NCI-H69 (cell line): ENCODE measurements around the gene ZMIZ1.

Experiments used
- DNase-seq: peaks from one replicate; lab custom pipeline; 2025; lab: John Stamatoyannopoulos, UW

The ZMIZ1 gene

DNA sequence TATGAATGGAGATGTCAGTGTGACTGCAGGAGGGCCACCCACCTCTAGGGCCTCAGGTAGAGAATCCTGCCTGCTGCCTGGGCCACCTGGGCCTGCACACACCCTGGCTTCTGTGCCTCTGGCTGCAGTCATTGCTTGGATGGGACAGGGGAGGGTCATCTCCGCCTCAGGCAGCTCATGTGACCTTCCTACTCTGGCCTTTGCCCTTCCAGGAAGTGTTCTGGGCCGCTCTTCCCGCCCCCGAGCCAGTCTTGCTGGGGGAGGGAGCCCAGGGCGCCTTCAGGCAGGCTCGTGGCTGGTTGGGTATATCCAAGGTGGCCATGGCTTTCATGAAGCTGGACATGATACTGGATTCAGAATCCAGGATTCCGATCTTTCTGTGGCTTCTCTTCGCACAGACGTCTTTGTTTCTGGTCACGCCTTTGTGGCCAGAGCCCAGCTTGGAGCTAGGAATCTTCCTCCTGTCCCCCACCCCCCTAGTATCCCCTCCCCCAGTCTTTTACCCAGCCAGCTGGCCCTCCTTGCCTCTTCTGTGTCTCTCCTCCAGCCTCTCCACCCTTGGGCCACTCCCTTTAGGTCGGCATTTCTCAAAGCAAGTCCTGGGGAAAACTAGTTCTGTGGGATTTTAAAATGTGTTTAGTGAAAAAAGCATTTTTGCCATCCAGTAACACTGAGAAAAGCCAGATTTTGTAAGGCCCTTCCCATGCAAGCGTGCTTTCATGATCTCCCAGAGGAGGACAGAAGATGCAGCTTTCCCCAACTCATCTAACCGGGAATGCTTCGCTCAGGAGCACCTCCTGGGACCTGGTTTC, 119.6 kb downstream of the ZMIZ1 start:
- DNase-seq = no peak

DNA sequence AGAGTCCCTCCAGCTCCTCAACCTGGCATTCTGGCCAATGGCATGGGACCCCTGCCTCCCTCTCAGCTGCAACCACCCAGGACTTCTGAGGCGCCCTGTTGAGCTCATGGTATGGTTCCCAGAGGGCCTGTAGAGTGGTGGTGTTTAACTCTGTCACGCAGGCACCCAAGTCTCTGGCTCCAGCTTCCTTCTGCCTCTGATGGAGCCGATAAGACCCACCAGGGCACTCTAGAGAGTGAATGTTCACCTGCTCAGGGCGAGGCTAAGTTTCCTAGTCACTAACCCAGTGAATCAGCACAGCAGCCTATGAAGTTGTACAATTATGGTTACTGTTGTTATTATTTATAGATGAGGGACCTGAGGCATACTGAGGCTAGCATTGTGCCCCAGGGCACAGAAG, 120.4 kb downstream of the ZMIZ1 start:
- DNase-seq = no peak

DNA sequence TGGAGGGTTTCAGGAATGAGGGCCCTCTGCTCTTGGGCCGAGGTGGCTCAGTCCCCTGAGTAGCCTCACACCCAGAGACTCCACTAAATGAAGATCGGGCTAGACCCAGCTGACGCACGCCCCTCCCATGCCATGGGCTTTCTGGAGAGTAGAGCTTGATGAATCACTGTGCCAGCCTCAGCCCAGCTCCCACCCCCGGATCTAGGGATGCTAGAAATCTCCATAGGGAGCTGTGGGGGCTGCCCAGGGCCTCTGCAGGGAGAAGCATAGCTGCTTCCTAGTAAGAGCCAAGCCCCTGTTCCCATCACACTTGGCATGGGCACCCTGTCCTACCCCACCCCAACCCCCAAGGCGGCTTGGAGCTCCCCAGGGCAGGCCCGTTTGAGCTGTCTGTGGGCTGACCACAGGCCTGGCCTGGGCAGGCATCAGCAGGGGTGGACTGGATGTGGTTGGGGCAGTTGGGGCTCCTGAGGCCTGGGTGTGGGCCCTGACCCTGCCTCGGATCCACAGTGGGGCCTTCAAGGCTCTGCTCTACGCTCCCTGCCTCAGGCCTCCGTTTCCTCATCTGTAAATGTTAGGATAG, 121.2 kb downstream of the ZMIZ1 start:
- DNase-seq = no peak

DNA sequence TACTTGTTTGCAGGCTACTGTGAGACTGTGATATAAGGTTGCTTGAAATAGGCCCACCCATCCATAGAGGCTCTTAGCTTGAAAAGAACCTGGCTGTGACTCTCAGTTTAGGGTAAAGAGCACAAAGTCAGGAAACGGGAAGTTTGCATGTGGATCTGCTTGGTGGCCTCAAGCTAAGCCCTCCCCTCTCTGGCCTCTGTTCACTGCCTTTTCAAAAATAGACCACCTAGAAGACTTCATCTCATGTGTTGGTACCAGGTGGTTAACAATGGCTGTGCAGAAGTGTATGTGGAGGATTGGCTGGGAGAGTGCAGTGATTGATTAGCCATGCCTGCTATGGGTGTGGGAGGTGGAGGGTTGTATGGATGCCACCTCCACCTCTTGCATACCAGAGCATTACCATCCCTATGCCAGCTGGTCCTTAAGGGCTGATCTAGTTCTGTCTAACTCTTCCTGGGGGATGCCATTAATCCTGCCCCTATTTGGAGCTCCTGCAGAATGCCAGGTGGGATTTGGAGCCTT, 122.0 kb downstream of the ZMIZ1 start:
- DNase-seq = no peak

DNA sequence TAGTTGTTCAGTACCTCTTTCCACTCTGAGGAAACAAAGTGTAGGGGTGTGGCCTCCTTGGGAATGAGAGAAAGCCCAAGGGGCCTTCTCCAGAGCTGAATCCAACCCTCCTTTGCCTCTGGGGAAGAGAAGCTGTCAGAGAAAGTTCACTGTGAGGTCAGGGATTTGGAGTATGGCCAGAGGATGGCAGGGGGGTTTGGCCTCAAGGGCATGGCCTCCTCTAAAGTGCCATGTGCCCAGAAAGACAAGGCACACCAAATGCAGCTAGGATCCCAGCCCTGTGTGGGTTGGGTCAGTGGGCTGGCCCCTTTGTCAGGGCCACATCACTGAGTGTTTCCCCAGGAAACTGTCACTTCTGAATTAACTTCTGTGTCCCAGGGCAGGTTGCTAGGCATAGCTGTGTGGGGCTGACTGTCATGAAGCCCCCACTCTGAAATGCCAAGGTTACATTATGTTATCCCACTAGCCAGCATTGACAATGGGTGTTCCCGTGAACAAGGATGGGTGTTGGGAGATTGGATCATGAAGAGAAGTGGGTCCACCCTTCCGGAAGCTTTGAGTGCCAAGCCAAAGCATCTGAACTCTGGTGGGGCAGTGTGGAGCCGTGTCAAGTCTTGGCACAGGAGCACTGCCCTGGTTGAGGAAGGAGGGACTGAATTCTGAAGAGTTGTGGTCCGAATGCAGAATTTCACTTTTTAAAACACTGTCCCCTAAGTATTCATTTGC, 123.3 kb downstream of the ZMIZ1 start:
- peak; percentile 36 for DNase-seq

DNA sequence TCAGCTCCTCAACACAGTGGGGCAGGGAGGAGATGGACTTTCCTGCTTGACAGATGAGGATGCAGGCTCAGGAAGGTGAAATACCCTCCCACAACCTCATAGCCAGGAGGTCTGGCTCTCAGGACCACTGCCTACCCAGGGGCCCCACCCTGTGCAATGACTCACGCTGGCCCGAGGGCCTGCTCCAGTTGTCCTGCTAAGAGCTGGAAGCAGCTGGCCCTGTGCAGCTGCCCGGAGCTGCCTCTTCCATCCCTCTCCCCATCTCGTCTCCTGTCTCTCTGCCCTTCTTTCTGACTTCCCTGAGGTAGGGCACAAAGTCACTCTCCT, 123.9 kb downstream of the ZMIZ1 start:
- DNase-seq = peak; percentile 5

DNA sequence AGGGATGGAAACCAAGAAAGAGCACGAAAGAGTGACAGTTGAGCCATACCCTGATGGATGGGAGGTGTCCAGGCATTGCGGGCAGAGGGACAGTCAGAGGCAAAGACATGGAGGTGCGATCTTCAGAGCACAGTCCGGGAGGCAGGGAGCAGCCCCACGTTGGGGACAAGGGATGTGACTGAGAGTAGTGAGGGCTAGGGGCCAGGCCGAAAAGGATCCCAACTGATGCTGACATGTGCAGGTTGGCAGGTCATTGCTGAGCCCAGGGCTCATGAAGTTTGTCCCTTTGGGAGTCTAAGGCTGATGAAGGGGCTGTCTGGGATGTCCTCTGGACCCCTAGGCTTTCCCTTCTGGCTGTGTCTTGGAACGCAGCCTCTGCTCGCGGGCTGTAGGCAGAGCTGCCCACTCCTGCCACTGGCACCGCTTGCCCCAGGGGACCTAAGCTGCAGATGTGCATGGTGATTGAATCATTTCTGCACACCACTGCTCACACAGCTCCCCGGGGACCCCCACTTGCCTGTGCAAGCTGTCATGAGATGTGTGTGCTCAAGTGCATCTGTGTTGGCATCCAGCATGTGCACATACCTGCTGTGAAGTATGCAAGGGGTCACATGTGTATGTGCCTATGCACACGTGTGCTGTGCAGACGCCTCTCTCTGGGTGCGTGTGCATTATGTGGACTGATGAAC, 125.1 kb downstream of the ZMIZ1 start:
- peak; percentile 38 for DNase-seq

DNA sequence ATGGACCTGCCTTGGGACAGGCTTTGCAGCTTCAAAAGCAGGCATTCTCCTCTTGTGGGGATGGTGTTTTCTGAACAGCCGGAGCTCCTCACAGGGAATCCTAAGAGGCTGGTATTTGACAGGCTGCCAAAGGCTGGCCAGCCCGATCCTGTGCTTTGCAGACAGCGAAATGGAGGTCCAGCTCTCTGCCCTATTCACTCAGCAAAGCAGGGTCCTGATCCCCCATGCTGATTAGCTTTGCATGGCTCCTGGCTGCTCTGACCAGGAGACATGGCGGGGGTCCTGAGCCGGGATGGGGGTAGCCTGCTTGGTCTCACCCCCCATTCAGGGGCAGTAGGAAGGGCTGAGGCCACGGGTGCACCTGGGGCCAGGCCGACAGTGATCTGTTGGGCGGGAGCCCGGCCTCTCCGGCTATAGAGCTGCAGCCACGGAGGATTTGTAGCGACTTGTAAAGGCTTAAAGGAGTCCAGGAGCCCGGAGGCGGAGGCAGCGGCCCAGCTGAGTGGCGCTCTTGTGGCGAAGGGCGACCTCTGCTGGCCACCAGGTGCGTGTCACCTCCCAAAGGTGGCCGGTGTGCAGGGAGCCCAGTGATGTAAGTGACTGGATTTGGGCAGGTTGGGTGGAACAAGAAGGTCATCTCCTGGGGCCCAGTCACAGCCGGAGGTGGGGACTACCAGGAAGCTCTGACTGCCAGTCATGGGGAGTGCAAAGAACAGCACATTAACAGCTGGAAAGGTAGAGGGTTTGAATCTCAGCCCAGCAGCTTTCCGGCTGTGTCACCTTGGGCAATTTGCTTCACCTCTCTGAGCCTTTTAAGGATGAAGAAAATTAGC, 126.5 kb downstream of the ZMIZ1 start:
- DNase-seq = peak; percentile 79

DNA sequence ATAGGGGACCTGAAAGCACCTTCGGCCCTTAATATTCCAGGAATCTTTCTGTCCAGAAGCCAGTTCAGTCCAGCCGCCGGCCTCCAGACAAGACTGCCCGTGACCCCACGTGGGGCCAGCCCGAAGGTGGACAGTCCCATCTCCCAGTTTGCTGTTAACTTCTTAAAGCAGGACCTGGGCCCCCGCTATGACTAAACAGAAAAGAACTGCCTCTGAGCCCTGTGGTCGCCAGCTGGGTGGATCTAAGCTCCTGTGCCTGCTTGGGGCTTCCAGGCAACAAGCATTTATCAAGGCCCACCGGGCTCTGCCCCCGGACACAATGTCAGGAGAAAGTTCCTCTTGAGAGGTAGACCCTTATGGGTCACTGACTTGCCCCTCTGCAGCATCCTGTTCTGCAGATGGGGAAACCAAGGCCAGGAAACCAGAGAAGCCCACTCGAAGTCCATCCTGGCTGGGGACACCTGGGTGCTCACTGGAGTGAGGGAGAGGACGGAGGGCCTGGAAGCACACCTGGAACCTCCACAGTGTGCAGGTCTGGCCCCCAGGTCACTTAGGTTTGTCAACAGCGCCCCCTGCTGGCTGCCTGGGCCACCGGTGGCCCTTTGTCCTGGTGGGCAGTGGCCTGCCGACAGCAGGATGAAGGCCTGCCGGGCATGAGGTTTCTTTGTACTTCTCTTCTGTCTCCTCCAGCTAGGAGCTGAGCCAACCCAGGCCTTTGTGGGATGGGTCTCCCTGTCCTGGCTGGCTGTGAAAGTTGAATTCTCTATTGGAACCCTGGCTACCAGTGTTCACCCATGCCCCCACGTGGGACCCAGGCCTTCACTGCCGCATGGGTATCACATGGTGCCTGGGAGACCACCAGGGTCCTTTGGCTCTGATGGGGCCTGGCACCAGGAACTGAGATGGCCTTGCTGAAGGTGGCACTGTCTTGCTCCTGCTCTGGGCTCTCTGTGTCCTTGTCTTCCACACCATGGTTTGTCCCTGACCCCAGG, 128.0 kb downstream of the ZMIZ1 start:
- peak; percentile 71 for DNase-seq

DNA sequence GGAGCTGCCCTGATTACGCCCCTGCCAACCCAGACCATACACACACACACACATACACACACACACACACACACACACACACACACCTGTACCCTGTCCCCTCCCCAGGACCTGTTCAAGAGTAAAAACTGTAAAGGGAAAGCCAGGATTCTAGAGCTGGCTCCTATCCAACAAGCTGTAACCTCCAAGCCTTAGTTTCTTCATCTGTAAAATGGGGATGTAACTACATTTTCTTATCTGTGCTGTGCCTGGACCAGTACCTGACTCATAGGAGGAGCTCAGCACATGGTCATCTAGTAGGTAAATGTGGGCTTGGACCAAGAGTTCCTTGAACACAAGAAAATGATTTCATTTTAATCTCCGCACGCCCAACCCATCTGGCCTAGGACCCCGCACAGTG, 128.8 kb downstream of the ZMIZ1 start:
- DNase-seq = no peak

DNA sequence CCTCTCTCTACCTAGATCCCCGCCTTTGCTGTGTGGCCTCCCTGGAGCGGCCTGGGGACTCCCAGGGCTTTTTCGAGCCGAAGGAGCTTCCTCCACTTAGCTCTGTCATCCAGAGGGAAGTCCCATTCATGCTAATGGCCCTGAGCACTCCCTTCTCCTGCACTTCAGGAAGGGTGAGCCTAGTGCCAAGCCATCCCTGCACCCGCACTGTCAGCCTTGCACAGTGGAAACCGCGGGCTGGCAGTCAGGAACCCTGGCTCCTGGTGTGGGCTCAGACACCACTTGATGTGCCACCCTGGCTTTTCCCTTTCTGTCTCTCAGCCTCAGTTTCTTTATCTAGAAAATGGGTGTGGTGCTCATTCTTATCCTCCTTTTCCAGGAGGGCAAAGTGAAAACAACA, 131.6 kb downstream of the ZMIZ1 start:
- DNase-seq = no peak

DNA sequence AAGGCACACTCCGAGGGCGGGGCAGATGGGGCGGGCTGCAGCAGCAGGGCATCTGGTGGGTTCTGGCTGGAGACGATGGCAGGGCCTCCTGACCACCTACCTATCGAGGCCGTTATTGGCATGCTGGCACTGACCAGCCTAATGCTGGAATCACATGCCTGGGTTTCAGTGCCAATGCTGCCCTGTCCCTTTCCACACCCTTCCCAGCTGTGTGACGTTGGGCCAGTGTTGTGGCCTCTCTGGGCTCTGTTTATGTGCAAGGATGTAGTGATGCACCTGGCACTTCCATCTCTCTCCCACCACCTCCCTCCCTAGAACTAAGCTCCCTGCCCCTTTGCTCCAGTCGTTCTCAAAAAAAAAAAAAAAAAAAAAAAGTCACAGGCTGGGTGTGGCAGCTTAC, 132.9 kb downstream of the ZMIZ1 start:
- DNase-seq = no peak

DNA sequence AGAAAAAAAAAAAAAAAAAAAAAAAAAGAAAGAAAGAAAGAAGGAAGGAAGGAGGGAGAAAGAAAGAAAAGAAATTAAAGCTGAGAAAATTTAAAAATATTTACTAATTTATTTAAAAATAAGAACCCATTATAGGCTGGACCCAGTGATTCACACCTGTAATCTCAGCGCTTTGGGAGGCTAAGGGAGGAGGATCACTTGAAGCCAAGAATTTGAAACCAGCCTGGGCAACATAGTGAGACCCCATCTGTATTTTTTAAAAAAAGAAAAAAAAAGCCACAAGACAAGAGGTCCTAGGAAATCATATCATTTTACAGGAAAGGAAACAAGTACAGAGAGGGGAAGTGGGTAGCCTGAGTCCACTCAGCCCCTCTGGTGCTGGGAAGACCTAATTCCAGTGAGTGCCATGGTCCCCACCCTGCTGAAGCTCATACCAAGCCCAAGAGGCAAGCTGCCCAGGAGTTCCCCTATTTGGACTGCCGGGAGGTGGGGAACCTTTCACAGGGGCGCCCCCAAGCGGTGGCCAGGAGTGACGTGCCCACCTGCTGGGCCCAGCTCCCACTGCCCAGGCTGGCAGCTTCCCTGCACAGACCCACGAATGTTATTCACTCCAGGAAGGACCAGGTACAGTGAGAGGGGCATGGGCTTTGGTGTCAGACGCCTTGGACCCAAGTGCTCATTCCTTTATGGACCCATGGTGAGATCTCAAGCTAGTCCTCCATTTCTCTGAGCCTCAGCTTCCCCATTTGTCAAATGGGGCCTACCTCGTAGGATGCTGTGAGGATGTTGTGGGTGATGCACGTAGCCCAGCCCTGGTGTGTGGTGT, 133.6 kb downstream of the ZMIZ1 start:
- peak; percentile 49 for DNase-seq

DNA sequence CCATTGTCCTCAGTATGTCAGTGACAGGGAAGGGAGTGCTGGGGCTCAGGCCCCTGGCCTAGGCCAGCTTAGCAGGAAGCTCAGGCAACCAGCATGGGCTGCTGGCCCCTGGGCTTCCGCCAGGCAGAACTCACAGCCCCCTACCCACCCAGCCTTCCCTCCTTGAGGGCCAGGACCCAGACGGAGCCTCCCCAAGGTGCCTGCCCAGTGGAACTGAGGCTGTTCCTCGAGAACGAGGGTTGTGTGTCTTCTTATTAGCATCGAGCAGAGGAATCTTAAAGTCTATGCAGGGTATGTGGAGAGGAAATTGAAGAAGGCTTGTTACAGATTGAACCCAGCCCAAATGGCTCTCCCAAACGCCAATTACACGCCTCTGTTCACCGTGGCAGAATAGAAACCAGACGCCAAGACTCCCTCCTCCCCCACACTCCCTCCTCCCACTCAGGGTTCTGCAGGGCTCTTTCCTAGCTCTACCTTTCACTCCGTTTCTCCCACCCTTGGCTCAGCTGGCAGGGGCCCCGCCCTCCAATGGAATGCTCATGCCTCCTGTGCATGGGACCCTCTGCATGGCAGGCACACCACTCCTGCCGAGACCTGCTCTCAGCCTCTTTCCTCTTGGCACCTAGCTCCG, 134.4 kb downstream of the ZMIZ1 start:
- no peak for DNase-seq

DNA sequence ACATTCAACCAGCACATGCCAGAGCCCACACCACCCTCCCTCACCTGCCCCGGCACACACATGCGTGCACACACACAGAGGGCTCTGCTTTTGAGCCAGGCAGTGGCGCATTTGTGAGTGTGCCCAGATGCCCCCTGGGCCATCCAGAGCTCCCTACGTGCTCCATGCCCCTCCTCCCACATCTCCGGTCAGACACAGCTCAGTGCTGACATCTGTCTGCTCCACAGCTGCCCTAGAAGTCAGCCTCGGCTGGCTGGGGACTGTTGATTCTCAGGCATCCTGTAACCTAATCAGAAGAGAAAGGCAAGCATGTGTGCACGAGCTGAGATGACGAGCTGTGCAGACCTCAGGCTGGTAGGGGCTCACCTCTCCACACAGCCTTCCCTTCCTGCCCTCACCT, 135.1 kb downstream of the ZMIZ1 start:
- DNase-seq = no peak

DNA sequence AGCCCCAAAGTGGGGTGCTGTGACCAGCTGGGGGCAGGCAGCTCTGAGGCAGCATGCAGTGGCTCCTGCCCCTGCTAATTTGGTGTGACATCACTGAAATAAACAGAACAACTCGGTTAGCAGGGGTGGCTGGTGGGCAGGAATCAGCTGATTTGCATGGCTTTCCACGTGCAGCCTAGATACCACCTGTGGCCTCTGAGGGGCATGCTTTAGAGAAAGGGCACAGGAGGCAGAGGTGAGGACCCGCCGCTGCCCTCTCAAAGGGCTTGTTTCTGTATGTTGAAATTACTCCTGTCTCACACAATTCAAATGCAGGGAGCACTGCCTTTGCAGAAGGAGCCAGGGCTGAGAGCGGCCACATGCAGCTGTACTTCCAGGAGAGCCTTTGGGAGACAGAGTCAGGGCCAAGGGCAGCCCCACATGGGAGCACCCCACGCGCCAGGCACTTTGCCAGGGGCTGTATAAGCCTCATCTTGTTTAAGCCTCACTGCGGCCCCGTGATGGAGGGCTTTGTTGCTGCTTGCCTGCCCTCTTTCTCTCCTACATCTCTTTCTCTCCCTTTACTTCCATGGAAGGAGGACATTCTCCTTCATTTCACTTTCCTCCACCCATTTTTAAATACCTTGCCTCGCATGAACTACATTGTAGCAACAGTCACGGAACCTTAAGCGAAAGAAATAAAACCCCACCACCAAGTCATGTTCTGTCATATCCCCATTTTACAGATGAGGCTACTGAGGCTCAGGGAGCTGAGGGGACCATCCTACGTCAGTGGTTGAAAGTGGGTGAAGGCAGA, 137.7 kb downstream of the ZMIZ1 start:
- DNase-seq = no peak

DNA sequence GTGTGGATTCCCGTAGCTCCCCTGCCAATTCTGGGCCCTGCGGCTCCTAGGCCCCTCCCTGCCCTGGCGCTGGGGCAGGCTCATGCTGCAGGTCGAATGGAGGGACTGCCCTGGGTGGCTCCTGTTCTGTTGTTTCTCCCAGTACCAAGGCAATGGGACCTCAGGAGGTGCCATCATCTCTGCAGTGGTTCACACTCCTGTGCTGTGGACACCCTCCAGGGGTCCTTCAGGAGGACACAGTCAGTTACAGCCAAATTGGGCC, 138.3 kb downstream of the ZMIZ1 start:
- DNase-seq = no peak

DNA sequence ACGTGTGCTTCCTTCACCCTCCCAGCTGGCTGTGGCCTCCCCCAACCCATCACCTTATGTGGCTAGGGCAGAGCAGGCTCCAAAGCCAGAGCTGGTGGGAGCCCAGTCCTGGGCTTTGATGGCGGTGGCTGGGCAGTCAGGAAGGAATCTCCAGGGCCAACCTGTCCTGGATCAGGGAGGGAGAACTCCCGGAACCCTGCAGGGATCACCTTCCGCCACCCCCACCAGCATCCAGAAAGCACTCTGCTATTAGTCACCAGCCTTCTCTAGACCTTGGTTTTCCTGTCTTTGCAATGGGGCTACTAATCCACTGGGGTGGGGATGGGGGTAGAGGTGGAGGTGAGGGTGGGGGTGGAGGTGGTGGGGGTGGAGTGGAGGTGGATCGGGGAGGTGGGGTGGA, 139.0 kb downstream of the ZMIZ1 start:
- no peak for DNase-seq
